Cardiac muscle cell (in vitro differentiated cells and primary cell): ENCODE data around the gene SLC39A7. TPM values are rescaled to one million over a fixed set of nuclear protein-coding genes. Genes with fewer than 3 reads are reported as not detected.

Experiments
- DNase-seq, 2 donors: peaks; one replicate each; pipeline versions ENCODE4 v3.0.0 to v3.0.0-alpha.2; 2010 to 2017; ENCODE audit warnings: low read depth in 1 of 2, low spot score in 1 of 2
- H3K27ac ChIP-seq: fragments of 200-600 bp; sonication (generic); 2 replicates; pipeline ENCODE4 v1.5.1; 2016
- H3K27me3 ChIP-seq: fragments of 200-600 bp; sonication (generic); 2 replicates; pipeline ENCODE4 v1.6.0; 2016; ENCODE audit warnings: control low read depth
- H3K36me3 ChIP-seq: fragments of 200-600 bp; sonication (generic); 2 replicates; pipeline ENCODE4 v1.5.1; 2016; ENCODE audit warnings: control low read depth
- H3K4me1 ChIP-seq: fragments of 200-600 bp; sonication (generic); 2 replicates; pipeline ENCODE4 v1.8.1; 2017; ENCODE audit warnings: low read depth, mild to moderate bottlenecking, mixed run types
- H3K4me3 ChIP-seq: fragments of 200-600 bp; sonication (generic); 2 replicates; pipeline ENCODE4 v1.5.1; 2016; ENCODE audit warnings: mild to moderate bottlenecking
- H3K9me3 ChIP-seq: fragments of 200-600 bp; sonication (generic); 2 replicates; pipeline ENCODE4 v1.5.1; 2017; ENCODE audit warnings: low read depth, mild to moderate bottlenecking, control low read depth
- CTCF ChIP-seq: IDR thresholded peaks from 2 replicates; pipeline ENCODE4 v1.5.1; 2012; ENCODE audit warnings: low read depth, mild to moderate bottlenecking, low read length
- polyA plus RNA-seq: library from polyadenylated mRNA; unstranded; fragments of >200 nt; fragmentation: Nextera tagmentation; extraction: Ambion mirVana; gene quantifications from 2 replicates; pipeline ENCODE4 v1.2.1, GENCODE V29; 2016
- total RNA-seq: library from RNA; depleted of rRNA; stranded (reverse); fragments of >200 nt; gene quantifications from 2 replicates; pipeline ENCODE4 v1.2.3, GENCODE V29; 2016

SLC39A7 gene
- total and polyA plus RNA-seq, 2 experiments from 2014 or later, result 51.3 to 147 TPM

DNA sequence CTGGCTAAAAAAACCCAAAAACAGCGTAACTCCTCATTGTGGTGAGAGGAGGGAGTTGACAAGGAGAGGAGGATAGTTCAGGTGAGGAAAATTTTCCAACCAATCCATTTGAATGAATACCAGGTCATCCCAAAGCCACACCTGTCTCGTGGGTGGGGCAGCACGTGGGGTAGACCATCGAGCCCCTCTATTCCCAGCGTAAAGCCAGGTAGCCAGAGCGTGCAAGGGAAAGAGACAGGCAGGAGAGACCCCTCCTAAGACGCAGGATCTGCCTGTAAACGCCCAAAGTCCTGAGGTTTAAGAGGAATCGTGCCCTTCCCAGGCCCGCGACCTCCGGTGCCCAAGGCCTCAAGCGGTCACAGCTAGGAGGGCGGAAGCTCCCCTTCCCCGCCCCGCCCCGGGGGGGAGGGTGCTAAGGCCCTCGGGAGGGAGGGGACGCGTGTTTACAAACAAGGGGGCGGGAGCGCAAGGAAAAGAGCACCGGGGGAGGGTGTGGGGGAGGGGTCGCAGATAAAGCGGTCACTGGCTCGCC, 914 bp upstream of the SLC39A7 start:
- Histone ChIP-seq H3K4me1 (peaks cover 24% of the 10 kb centered on the region), H3K9me3 (no peaks in the 10 kb centered on the region), H3K36me3 (peaks cover 17% of the 10 kb centered on the region), H3K27ac (peak overlapping the region; percentile 95), H3K27me3 (no peaks in the 10 kb centered on the region), H3K4me3 (peak overlapping the region; percentile 66)
- peak in 1 of 2 donors; percentile 70 for DNase-seq
- TF ChIP-seq CTCF, result no peak

DNA sequence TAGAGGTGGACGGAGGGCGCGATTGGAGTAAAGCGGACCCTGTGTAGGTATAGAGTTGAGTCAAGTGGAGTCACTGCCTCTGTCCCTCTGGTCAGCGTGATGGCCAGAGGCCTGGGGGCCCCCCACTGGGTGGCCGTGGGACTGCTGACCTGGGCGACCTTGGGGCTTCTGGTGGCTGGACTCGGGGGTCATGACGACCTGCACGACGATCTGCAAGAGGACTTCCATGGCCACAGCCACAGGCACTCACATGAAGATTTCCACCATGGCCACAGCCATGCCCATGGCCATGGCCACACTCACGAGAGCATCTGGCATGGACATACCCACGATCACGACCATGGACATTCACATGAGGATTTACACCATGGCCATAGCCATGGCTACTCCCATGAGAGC, 479 bp downstream of the SLC39A7 start:
- no peak for TF ChIP-seq CTCF
- Histone ChIP-seq H3K9me3 (no peaks in the 10 kb centered on the region), H3K27ac (peak overlapping the region; percentile 95), H3K36me3 (peaks cover 17% of the 10 kb centered on the region), H3K4me3 (peak overlapping the region; percentile 66), H3K4me1 (peaks cover 13% of the 10 kb centered on the region), H3K27me3 (no peaks in the 10 kb centered on the region)
- DNase-seq, result peak; percentile 23 to 59

- no peak for DNase-seq
- Histone ChIP-seq H3K27me3 (no peaks in the 10 kb centered on the region), H3K4me1 (peaks cover 16% of the 10 kb centered on the region), H3K36me3 (peaks cover 17% of the 10 kb centered on the region), H3K9me3 (no peaks in the 10 kb centered on the region), H3K27ac (peak overlapping the region; percentile 95), H3K4me3 (peak overlapping the region; percentile 66)
- TF ChIP-seq CTCF, result no peak
Measured at GRCh38 chr6:33201935-33202334, 1.3 kb downstream of the SLC39A7 start.

- H3K4me3 ChIP-seq, result no peak overlapping the region
- H3K4me1 ChIP-seq, result peaks cover 18% of the 10 kb centered on the region
- peaks cover 17% of the 10 kb centered on the region for H3K36me3 ChIP-seq
- no peaks in the 10 kb centered on the region for H3K9me3 ChIP-seq
- no peaks in the 10 kb centered on the region for H3K27me3 ChIP-seq
- H3K27ac ChIP-seq, result no peak overlapping the region
- no peak for TF ChIP-seq CTCF
- no peak for DNase-seq
Measured at GRCh38 chr6:33202799-33203198, 2.1 kb downstream of the SLC39A7 start.

DNA sequence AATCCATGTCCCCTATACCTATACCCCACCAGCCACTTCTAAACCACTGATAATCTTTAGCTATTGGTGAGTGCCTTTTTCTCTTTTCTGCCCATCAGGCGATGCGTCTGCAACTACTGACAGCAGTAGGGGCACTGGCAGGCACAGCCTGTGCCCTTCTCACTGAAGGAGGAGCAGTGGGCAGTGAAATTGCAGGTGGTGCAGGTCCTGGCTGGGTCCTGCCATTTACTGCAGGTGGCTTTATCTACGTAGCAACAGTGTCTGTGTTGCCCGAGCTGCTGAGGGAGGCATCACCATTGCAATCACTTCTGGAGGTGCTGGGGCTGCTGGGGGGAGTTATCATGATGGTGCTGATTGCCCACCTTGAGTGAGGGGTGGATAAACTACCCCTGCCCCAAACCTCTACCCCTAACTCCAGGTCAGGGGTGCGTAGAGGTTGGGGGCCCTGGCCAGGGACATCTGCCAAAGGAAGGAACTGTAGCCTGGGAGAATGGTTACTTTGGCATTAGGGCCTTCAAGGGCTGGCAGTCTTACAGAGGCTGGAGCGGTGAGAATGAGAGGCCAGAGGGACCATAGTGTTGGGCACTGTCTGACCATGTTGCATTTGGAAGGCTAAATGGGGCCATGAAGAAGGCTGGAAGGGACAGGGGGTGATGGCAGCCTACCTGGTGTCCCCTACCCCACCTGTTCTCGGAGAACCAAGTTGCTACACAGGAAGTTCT, 2.9 kb downstream of the SLC39A7 start:
- Histone ChIP-seq H3K36me3 (peaks cover 17% of the 10 kb centered on the region), H3K4me3 (no peak overlapping the region), H3K9me3 (no peaks in the 10 kb centered on the region), H3K27ac (no peak overlapping the region), H3K4me1 (peaks cover 18% of the 10 kb centered on the region), H3K27me3 (no peaks in the 10 kb centered on the region)
- TF ChIP-seq CTCF, result no peak
- no peak for DNase-seq
